ENCODE results near the gene SCP2. TPM values are rescaled to one million over a fixed set of nuclear protein-coding genes. Genes with fewer than 3 reads are reported as not detected.

The SCP2 gene
- polyA plus RNA-seq, 10 donors = 70.1 to 96.3 (median 85.2) TPM

GRCh38 chr1:53025034-53025768 is 98.1 kb downstream of the SCP2 start:
- DNase-seq = peak in 1 of 3 donors; percentile 21

- no peak for DNase-seq
Measured at GRCh38 chr1:53025769-53026112, 98.7 kb downstream of the SCP2 start.

- no peak for DNase-seq
Measured at GRCh38 chr1:53026254-53026653, 99.2 kb downstream of the SCP2 start.

- DNase-seq = no peak
Measured at GRCh38 chr1:53031732-53032131, 104.7 kb downstream of the SCP2 start.

GRCh38 chr1:53037159-53037558 is 110.1 kb downstream of the SCP2 start:
- peak in 1 of 3 donors; percentile 20 for DNase-seq

- DNase-seq = peak in 1 of 3 donors; percentile 54
Measured at GRCh38 chr1:53038566-53038965, 111.5 kb downstream of the SCP2 start.

GRCh38 chr1:53043271-53043670 is 116.2 kb downstream of the SCP2 start:
- DNase-seq = peak in 1 of 3 donors; percentile 70

- no peak for DNase-seq
Measured at GRCh38 chr1:53044926-53045325, 117.8 kb downstream of the SCP2 start.

GRCh38 chr1:53046930-53047329 is 119.9 kb downstream of the SCP2 start:
- peak in 1 of 3 donors; percentile 48 for DNase-seq

GRCh38 chr1:53047737-53048736 is 121.0 kb downstream of the SCP2 start:
- no peak for DNase-seq

- DNase-seq = peak in 2 of 3 donors; percentile 37 to 57
Measured at GRCh38 chr1:53048960-53049573, 122.0 kb downstream of the SCP2 start.

- DNase-seq = no peak
Measured at GRCh38 chr1:53049574-53049967, 122.5 kb downstream of the SCP2 start.

- no peak for DNase-seq
Measured at GRCh38 chr1:53050310-53050709, 123.2 kb downstream of the SCP2 start.

- no peak for DNase-seq
Measured at GRCh38 chr1:53051676-53052075, 124.6 kb downstream of the SCP2 start.

GRCh38 chr1:53057127-53057526 is 130.1 kb downstream of the SCP2 start:
- peak in 1 of 3 donors; percentile 45 for DNase-seq

GRCh38 chr1:53060579-53060978 is 133.5 kb downstream of the SCP2 start:
- DNase-seq = peak in 1 of 3 donors; percentile 49

GRCh38 chr1:53061123-53061858 is 134.2 kb downstream of the SCP2 start:
- DNase-seq = no peak

GRCh38 chr1:53061859-53062707 is 135.0 kb downstream of the SCP2 start, which contains the start of gene PODN:
TSS of gene PODN (plus strand) at chr1:53062213. CDS start at chr1:53069856, 7,643 bp downstream.
- DNase-seq = peak in 2 of 3 donors; percentile 32 to 75

- peak in 1 of 3 donors; percentile 63 for DNase-seq
Measured at GRCh38 chr1:53062708-53063591, 135.9 kb downstream of the SCP2 start.
